HG02759 (cell line): Measurements from ENCODE around the gene IDH3G.

ENCODE experiments used
- ATAC-seq: cut with Tn5 transposase; IDR thresholded peaks from one replicate; pipeline ENCODE4 v1.9.1; 2021; ENCODE audit warnings: mild to moderate bottlenecking, moderate library complexity; ENCODE audit not compliant: unreplicated experiment

Gene IDH3G

GRCh38 chrX:153736071-153736820 lies 57.9 kb downstream of the IDH3G start:
- ATAC-seq: no peak
